Mammary epithelial cell (primary cell): ENCODE results near the gene RAB15.

Experiments
- EZH2 ChIP-seq: IDR thresholded peaks from 2 replicates; pipeline ENCODE4 v1.6.1; 2012; ENCODE audit warnings: low read length, inconsistent platforms, borderline replicate concordance
- TF ChIP-seq, protein P1 (sequence below), 2 donors: IDR thresholded peaks in 1 of 2; conservative IDR thresholded peaks in 1 of 2; 2 replicates each; pipeline ENCODE4 v1.5.1; 2011 to 2012; ENCODE audit warnings: inconsistent platforms in 2 of 2, low read length in 2 of 2, mild to moderate bottlenecking in 2 of 2, control low read depth in 1 of 2, low read depth in 1 of 2; ENCODE audit not compliant: insufficient read depth in 1 of 2; ENCODE audit errors: extremely low read depth in 1 of 2

DNA sequence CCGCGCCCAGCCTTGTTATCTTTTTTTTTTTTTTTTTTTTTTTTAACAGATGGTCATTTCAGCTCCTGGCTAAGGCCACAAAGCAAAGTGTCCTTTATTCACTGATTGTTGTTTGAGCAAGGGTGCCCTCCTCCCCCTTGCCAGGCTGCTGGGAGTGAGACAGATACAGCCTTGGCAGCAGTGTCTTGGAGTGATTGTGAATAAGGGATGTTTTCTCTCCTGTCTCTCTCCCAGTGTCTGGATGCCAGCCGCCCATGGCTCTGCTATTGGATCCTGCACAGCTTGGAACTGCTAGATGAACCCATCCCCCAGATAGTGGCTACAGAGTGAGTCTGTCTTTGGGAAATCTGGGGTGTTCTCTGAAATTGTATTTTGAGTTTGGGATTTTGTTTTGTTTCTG, 43.3 kb upstream of the RAB15 start:
- TF ChIP-seq, protein P1, sequence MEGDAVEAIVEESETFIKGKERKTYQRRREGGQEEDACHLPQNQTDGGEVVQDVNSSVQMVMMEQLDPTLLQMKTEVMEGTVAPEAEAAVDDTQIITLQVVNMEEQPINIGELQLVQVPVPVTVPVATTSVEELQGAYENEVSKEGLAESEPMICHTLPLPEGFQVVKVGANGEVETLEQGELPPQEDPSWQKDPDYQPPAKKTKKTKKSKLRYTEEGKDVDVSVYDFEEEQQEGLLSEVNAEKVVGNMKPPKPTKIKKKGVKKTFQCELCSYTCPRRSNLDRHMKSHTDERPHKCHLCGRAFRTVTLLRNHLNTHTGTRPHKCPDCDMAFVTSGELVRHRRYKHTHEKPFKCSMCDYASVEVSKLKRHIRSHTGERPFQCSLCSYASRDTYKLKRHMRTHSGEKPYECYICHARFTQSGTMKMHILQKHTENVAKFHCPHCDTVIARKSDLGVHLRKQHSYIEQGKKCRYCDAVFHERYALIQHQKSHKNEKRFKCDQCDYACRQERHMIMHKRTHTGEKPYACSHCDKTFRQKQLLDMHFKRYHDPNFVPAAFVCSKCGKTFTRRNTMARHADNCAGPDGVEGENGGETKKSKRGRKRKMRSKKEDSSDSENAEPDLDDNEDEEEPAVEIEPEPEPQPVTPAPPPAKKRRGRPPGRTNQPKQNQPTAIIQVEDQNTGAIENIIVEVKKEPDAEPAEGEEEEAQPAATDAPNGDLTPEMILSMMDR (conservative IDR thresholded peaks at IDR 0.05 in 1 of 2, IDR thresholded peaks at IDR 0.05 in 1 of 2; ENCODE audit: extremely low read depth in 1 of 2, insufficient read depth in 1 of 2, low read depth in 1 of 2, low read length in 2 of 2) = no peak
- no peak for TF ChIP-seq EZH2
